ENCODE results near the gene EIF4E2.

The EIF4E2 gene

DNA sequence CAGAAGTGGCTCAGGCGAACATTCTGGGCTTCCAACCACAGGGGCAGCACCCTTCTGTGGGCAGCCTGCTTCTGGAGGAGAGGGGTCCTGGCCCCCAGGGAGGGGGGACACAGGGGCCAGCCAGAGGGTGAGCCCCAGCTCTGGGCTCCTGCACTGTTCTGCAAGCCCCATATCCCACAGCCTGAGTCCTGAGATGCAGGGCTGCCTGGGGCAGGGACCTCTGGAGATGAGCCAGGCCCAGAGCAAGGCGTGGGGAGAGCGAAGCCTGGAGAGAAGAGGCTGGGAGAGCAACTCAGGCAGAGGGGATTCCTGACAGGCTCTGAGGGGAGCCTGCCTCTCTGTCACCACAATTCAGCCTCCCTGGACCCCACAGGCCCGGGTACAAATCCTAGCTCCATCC is 43.8 kb upstream of the EIF4E2 start:
- TF ChIP-seq, protein P1, sequence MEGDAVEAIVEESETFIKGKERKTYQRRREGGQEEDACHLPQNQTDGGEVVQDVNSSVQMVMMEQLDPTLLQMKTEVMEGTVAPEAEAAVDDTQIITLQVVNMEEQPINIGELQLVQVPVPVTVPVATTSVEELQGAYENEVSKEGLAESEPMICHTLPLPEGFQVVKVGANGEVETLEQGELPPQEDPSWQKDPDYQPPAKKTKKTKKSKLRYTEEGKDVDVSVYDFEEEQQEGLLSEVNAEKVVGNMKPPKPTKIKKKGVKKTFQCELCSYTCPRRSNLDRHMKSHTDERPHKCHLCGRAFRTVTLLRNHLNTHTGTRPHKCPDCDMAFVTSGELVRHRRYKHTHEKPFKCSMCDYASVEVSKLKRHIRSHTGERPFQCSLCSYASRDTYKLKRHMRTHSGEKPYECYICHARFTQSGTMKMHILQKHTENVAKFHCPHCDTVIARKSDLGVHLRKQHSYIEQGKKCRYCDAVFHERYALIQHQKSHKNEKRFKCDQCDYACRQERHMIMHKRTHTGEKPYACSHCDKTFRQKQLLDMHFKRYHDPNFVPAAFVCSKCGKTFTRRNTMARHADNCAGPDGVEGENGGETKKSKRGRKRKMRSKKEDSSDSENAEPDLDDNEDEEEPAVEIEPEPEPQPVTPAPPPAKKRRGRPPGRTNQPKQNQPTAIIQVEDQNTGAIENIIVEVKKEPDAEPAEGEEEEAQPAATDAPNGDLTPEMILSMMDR (conservative IDR thresholded peaks at IDR 0.05; ENCODE audit: low read depth, low read length): no peak

DNA sequence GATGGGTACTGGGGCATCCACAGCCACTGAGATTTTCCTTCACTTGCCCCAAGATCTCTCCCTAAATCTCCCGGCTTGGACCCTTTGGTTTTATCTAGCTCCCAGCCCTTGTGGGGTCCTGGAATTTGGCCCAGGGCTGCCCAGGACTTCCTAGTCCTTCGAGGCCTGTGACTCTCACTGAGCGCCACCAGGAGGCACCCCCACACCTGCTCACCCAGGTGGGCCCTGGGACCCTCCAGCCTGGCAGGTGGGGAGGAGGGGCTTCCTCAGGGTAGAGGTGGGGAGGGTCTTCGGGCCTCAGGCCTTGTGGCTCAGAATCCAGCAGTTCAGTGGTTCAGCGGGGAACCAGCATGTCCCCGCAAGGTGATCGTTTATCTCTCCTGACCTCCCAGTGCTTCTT is 42.2 kb upstream of the EIF4E2 start:
- no peaks in the 10 kb centered on the region for H3K79me2 ChIP-seq (ENCODE audit: insufficient read depth, low read depth)
- no peak overlapping the region for H3K4me3 ChIP-seq (IDR thresholded peaks at IDR 0.05; ENCODE audit: insufficient read depth, low read depth, low read length)
- H3K9ac ChIP-seq: no peak overlapping the region
- TF ChIP-seq, protein P1 (conservative IDR thresholded peaks at IDR 0.05; ENCODE audit: low read depth, low read length): no peak
- no peaks in the 10 kb centered on the region for H3K36me3 ChIP-seq (ENCODE audit: insufficient read depth)
- no peak overlapping the region for H3K4me2 ChIP-seq
- H4K20me1 ChIP-seq (ENCODE audit: insufficient read depth): no peaks in the 10 kb centered on the region
- no peak overlapping the region for H3K27ac ChIP-seq
- no peak overlapping the region for H2AFZ ChIP-seq (ENCODE audit: low read depth)
- peaks cover 29% of the 10 kb centered on the region for H3K27me3 ChIP-seq (ENCODE audit: insufficient read depth, low read depth)
- H3K4me1 ChIP-seq (ENCODE audit: low read depth, poor library complexity, severe bottlenecking): no peaks in the 10 kb centered on the region

More for the DNA sequence above, 43.8 kb upstream of the EIF4E2 start:
- H3K27me3 ChIP-seq (ENCODE audit: insufficient read depth, low read depth): peaks cover 27% of the 10 kb centered on the region
- no peaks in the 10 kb centered on the region for H4K20me1 ChIP-seq (ENCODE audit: insufficient read depth)
- H2AFZ ChIP-seq (ENCODE audit: low read depth): no peak overlapping the region
- no peaks in the 10 kb centered on the region for H3K4me1 ChIP-seq (ENCODE audit: low read depth, poor library complexity, severe bottlenecking)
- H3K27ac ChIP-seq: no peak overlapping the region
- H3K4me2 ChIP-seq: no peak overlapping the region
- no peak overlapping the region for H3K4me3 ChIP-seq (IDR thresholded peaks at IDR 0.05; ENCODE audit: insufficient read depth, low read depth, low read length)
- no peak overlapping the region for H3K9ac ChIP-seq
- no peaks in the 10 kb centered on the region for H3K36me3 ChIP-seq (ENCODE audit: insufficient read depth)
- H3K79me2 ChIP-seq (ENCODE audit: insufficient read depth, low read depth): no peaks in the 10 kb centered on the region

DNA sequence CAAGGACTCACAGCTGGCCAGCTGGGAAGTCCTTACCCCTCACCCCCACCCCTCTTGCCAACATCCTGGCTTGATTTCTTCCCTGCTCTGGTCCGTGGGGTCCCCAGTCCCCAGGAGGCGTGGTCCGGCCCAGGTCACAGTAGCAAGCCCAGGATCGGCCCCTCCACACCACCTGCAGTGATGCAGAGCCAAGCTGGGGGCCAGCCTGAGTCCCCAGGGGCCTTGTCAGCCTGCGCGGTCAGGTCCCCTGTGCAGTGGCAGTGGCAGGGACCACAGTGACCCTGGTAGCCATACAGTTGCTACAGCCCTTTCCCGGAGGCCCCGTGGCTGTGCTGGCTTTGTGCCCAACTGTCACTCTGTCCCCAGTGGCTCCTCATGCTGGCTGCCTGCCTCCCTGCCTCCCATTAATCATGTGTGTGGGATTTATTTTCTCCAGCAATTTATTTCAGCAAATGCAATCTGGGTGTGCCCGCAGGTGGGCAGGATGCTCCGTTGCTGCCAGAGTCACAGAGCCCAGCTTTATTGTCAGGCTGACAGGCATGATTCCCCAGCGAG is 39.1 kb upstream of the EIF4E2 start:
- Histone ChIP-seq H3K27me3 (ENCODE audit: insufficient read depth, low read depth) (peaks cover 10% of the 10 kb centered on the region; the same call in 1 of the 2 replicates), H3K4me2 (no peak overlapping the region), H3K27ac (no peak overlapping the region), H3K79me2 (ENCODE audit: insufficient read depth, low read depth) (no peaks in the 10 kb centered on the region), H3K9ac (no peak overlapping the region), H4K20me1 (ENCODE audit: insufficient read depth) (no peaks in the 10 kb centered on the region), H3K4me3 (IDR thresholded peaks at IDR 0.05; ENCODE audit: insufficient read depth, low read depth, low read length) (no peak overlapping the region), H2AFZ (ENCODE audit: low read depth) (no peak overlapping the region), H3K4me1 (ENCODE audit: low read depth, poor library complexity, severe bottlenecking) (no peaks in the 10 kb centered on the region), H3K36me3 (ENCODE audit: insufficient read depth) (no peaks in the 10 kb centered on the region)
- TF ChIP-seq, protein P1 (conservative IDR thresholded peaks at IDR 0.05; ENCODE audit: low read depth, low read length): no peak

DNA sequence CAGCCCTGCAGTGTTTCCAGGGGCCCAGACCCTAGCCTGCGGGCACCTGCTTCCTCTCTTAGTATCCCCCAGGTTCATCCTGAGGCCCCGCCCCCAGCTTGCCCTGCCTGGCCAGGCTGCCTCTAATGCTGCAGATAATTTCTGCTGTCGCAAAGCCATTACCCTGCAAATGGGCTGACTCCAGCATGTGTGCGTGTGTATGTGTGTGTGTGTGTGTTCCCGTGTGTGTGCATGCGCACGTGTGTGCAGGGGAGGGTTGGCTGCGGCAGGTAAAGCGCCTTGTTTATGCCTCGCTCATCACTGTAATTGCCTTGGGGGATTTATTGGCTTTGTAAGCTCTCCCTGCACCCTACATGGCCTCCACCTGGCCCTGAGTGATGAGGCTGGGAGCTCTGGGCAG is 37.9 kb upstream of the EIF4E2 start:
- H3K4me2 ChIP-seq: no peak overlapping the region
- peaks cover 2% of the 10 kb centered on the region; the same call in 1 of the 2 replicates for H3K27me3 ChIP-seq (ENCODE audit: insufficient read depth, low read depth)
- H3K79me2 ChIP-seq (ENCODE audit: insufficient read depth, low read depth): no peaks in the 10 kb centered on the region
- no peaks in the 10 kb centered on the region for H3K4me1 ChIP-seq (ENCODE audit: low read depth, poor library complexity, severe bottlenecking)
- no peaks in the 10 kb centered on the region for H3K36me3 ChIP-seq (ENCODE audit: insufficient read depth)
- H3K27ac ChIP-seq: no peak overlapping the region
- no peaks in the 10 kb centered on the region for H4K20me1 ChIP-seq (ENCODE audit: insufficient read depth)
- TF ChIP-seq, protein P1 (conservative IDR thresholded peaks at IDR 0.05; ENCODE audit: low read depth, low read length): no peak
- no peak overlapping the region for H2AFZ ChIP-seq (ENCODE audit: low read depth)
- H3K4me3 ChIP-seq (IDR thresholded peaks at IDR 0.05; ENCODE audit: insufficient read depth, low read depth, low read length): no peak overlapping the region
- no peak overlapping the region for H3K9ac ChIP-seq

Data from KMS-11 (cell line).